COLO668 (cell line): ENCODE data around the gene SLC22A23.
A peak's percentile ranks its signal among the peaks of the same experiment; 100 is the strongest.

Experiments
- DNase-seq: peaks from one replicate; lab custom pipeline; 2025; ENCODE audit not compliant: unreplicated experiment; lab: John Stamatoyannopoulos, UW

The SLC22A23 gene

GRCh38 chr6:3288711-3289663 lies 167.9 kb downstream of the SLC22A23 start:
- DNase-seq: no peak

- no peak for DNase-seq
Measured at GRCh38 chr6:3287976-3288707, 168.7 kb downstream of the SLC22A23 start.

GRCh38 chr6:3287308-3287707 lies 169.5 kb downstream of the SLC22A23 start:
- no peak for DNase-seq

GRCh38 chr6:3286641-3287171 lies 170.1 kb downstream of the SLC22A23 start:
- DNase-seq: no peak

- DNase-seq: no peak
Measured at GRCh38 chr6:3285732-3286131, 171.1 kb downstream of the SLC22A23 start.

- DNase-seq: no peak
Measured at GRCh38 chr6:3285049-3285639, 171.7 kb downstream of the SLC22A23 start.

- peak; percentile 21 for DNase-seq
Measured at GRCh38 chr6:3284436-3284876, 172.4 kb downstream of the SLC22A23 start.

GRCh38 chr6:3283641-3284435 lies 173.0 kb downstream of the SLC22A23 start:
- no peak for DNase-seq

- DNase-seq: no peak
Measured at GRCh38 chr6:3283241-3283640, 173.6 kb downstream of the SLC22A23 start.

GRCh38 chr6:3282476-3283236 lies 174.2 kb downstream of the SLC22A23 start:
- no peak for DNase-seq

- DNase-seq: no peak
Measured at GRCh38 chr6:3281631-3282475, 175.0 kb downstream of the SLC22A23 start.

GRCh38 chr6:3280866-3281465 lies 175.9 kb downstream of the SLC22A23 start:
- no peak for DNase-seq

- no peak for DNase-seq
Measured at GRCh38 chr6:3280091-3280490, 176.8 kb downstream of the SLC22A23 start.

GRCh38 chr6:3278691-3279090 lies 178.2 kb downstream of the SLC22A23 start:
- DNase-seq: no peak

GRCh38 chr6:3277851-3278416 lies 178.9 kb downstream of the SLC22A23 start:
- DNase-seq: no peak

- DNase-seq: no peak
Measured at GRCh38 chr6:3277251-3277650, 179.6 kb downstream of the SLC22A23 start.

GRCh38 chr6:3276174-3277167 lies 180.4 kb downstream of the SLC22A23 start:
- no peak for DNase-seq
